Subcutaneous preadipocyte (primary cell): ENCODE results near the gene C11orf65. TPM values are rescaled to one million over a fixed set of nuclear protein-coding genes. Genes with fewer than 3 reads are reported as not detected.

Experiments used
- total RNA-seq: library from RNA; depleted of rRNA; stranded (reverse); fragments of >200 nt; gene quantifications from 2 replicates; pipeline ENCODE4 v1.2.3, GENCODE V29; 2012

Gene C11orf65, protein sequence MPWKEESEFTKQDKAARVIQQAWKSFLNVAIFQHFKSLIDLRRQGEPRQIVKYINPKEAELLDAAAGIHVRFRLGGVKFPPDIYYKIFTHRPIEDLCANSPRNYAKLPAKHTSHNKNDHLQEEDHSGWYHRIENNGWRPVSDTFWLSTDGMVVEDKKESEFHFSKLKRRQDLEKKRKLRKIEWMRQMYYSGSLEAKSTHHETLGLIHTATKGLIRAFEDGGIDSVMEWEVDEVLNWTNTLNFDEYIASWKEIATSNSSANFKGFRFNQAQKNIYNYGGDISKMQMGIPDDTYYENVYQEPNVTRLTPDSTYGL
- 0.39 and 1.8 TPM in 2 replicates for total RNA-seq

DNA sequence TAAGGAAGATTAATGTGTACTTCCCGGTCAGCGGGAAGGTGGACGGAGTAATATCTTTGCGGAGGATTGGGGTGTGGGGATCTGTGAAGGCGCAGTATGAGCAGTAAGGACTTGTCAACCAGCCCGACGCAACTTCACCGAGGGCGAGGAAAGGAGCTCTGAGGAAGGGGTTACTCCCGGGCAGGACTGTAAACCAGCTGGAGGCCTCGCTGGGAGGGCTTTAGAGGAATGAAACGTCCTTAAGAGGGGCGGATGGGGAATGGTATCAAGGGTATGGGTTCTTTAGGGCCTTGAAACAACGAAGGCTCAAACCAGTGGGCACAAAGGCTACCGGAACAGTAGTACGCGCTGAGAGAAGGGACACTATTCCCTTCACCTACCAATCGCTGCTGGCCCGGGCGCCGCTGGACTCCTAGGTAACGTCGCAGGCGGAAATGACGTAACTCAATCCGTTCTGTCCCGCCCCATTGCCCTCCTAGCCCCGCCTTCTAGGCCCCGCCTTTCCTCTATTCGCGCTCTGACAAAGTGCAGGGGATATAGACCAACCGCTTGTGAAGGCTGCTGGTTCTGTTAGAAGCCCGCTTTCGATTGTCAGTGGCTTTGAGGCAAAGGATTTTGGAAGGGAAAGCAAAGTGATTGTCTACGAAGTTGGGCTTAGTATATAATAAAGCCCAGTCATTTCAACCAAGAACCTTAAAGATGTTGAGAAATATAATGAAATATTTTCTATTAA lies at the start of gene C11orf65:
Gene C11orf65 (minus strand): TSS at position 439 of the 733 bp plus-strand sequence. CDS start 5,970 bp downstream, outside the sequence.

DNA sequence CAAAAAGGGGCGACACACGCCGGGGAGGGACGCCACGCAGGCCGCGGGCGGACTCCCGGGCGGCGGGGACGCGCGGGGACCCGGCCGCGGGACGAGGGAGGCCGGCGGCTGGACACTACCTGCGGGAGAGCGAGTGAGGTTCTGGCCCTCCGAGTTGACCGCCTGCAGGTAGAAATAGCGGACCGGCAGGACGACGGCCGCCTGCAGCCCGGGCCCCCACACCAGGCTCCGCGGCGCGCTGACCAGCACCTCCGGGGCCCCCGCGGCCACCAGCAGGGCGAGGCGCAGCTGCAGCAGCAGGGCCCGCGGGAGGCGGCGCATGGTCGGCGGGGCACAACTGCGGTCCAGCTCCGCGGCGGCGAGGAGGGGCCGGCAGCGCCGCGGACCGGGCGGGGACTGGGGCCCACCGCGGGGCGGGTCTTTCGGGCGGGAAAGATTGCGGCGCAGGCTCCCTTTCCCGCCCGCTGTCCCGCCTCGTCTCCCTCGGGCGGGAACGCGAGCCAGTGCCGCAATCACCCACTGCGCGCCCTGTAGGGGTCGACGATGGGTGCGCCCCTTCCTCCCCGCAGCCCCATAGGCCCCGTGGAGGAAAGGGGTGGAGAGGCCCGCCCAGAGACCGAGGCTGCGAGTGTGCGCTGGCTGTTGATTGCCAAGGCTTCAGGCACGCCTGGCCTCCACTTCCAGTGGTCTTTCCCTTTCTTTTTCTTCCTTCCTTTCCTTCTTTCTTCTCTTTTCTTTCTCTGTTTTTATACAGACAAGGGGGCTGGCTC lies 30.9 kb upstream of the C11orf65 start, which contains the start of gene POGLUT3:
Gene POGLUT3 (minus strand): TSS at position 339 of the 770 bp plus-strand sequence. CDS start 18 bp downstream, at position 321.

Other genes starting within 250 kb of the C11orf65 start
- gene NPAT, start 244.9 kb downstream of the C11orf65 start, total RNA-seq: 12.9 and 17.6 TPM in 2 replicates
- 111 and 117 TPM in 2 replicates for gene ATM, start 244.5 kb downstream of the C11orf65 start, total RNA-seq
- gene POGLUT3, start 30.9 kb upstream of the C11orf65 start, total RNA-seq: 33.0 and 39.7 TPM in 2 replicates
- gene EXPH5, start 126.2 kb upstream of the C11orf65 start, total RNA-seq: under 0.01 and 0.39 TPM in 2 replicates
- 18.7 and 27.8 TPM in 2 replicates for gene DDX10, start 197.5 kb upstream of the C11orf65 start, total RNA-seq